ENCODE measurements around the gene MYO18A.

DNA sequence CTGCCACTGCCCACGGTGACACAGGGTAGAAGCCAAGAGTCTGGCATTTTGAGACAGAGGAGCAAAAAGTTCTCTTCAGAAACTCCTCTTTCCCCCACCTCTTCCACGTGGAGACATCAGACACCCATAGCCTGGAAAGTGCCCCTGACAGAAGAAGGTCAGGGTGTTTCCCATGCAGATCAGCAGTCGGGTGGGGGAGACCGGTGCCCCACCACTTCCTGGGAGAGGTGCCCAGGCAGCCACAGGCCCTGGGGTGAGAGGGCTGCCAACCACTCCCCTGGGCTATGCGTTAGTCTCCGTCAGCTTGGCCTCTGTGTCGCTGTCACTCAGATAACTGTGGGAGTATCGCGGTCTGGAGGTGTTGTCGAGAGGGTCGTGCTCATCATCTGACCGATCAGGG is 105.7 kb downstream of the MYO18A start:
- TF ChIP-seq, protein P1, sequence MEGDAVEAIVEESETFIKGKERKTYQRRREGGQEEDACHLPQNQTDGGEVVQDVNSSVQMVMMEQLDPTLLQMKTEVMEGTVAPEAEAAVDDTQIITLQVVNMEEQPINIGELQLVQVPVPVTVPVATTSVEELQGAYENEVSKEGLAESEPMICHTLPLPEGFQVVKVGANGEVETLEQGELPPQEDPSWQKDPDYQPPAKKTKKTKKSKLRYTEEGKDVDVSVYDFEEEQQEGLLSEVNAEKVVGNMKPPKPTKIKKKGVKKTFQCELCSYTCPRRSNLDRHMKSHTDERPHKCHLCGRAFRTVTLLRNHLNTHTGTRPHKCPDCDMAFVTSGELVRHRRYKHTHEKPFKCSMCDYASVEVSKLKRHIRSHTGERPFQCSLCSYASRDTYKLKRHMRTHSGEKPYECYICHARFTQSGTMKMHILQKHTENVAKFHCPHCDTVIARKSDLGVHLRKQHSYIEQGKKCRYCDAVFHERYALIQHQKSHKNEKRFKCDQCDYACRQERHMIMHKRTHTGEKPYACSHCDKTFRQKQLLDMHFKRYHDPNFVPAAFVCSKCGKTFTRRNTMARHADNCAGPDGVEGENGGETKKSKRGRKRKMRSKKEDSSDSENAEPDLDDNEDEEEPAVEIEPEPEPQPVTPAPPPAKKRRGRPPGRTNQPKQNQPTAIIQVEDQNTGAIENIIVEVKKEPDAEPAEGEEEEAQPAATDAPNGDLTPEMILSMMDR (IDR thresholded peaks at IDR 0.05; ENCODE audit: insufficient read depth, low read length), result no peak
- TF ChIP-seq, protein P2, sequence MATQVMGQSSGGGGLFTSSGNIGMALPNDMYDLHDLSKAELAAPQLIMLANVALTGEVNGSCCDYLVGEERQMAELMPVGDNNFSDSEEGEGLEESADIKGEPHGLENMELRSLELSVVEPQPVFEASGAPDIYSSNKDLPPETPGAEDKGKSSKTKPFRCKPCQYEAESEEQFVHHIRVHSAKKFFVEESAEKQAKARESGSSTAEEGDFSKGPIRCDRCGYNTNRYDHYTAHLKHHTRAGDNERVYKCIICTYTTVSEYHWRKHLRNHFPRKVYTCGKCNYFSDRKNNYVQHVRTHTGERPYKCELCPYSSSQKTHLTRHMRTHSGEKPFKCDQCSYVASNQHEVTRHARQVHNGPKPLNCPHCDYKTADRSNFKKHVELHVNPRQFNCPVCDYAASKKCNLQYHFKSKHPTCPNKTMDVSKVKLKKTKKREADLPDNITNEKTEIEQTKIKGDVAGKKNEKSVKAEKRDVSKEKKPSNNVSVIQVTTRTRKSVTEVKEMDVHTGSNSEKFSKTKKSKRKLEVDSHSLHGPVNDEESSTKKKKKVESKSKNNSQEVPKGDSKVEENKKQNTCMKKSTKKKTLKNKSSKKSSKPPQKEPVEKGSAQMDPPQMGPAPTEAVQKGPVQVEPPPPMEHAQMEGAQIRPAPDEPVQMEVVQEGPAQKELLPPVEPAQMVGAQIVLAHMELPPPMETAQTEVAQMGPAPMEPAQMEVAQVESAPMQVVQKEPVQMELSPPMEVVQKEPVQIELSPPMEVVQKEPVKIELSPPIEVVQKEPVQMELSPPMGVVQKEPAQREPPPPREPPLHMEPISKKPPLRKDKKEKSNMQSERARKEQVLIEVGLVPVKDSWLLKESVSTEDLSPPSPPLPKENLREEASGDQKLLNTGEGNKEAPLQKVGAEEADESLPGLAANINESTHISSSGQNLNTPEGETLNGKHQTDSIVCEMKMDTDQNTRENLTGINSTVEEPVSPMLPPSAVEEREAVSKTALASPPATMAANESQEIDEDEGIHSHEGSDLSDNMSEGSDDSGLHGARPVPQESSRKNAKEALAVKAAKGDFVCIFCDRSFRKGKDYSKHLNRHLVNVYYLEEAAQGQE (IDR thresholded peaks at IDR 0.05; ENCODE audit: insufficient replicate concordance, low read depth), result no peak
